ENCODE results near the gene OMP.

The OMP gene

DNA sequence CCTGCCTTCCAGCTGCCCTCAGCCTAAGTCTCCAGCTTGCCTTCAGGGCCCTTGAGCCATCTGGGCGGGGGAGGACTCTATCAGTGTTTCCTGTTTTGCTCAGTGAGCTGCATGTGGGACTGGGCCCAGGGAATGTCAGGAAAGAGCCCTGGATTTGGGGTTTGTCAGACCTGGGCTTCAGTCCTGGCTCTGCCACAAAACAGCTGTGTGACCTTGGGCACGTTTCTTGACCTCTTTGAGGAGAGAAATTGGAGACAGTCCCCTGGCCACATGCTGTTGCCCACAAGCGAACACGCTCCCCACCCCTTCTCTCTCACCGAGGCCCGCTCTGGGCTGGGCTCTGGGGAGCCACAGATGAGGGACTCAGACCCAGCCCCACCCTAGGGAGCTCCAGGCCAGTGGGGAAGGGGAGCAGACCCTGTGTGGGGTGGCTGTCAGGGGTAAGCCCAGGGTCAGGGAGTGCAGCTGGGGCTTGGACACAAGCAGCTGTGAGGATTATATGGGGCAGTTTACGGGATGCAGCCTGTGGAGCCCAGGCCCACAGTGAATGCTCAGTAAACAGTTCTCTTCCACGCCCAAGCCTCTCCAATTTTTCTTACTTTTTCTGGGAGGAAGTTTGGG is 37.7 kb downstream of the OMP start:
- no peak for DNase-seq (ENCODE audit: low spot score)

DNA sequence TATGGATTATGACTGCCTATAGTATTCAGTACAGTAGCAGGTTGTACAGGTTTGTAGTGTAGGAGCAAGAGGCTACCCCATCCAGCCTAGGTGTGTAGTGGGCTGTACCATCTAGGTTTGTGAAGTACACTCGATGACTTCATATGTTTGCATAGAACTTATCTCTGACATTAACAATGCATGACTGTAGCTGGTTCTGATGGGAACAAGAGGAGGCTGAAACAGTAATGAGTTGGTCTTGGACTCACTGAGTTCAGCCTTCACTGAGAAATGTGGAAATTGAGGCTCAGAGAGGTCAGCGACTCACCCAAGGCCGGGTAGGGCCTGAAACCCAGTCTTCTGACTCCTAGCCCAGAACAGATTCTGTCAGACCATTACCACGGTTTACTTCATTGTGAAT is 38.4 kb downstream of the OMP start:
- DNase-seq (ENCODE audit: low spot score), result no peak

DNA sequence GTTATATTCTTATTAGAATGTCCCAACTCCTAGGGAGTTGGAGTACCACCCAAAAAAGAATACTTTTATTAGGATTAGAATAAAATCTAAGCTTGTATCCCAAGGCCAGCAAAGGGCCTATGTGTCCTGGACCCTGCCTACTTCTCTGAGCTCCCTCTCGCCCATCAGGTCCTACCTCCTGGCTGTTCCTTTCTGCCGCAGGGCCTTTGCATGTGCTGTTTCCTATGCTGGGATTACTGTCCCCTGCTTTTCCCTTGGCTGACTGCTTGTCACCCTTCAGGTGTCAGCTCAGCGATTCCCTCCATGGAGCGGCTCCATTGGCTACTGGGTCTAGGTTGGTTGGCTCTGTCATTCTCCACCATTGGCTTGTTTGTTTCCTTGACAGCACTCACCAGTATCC is 38.8 kb downstream of the OMP start:
- no peak for DNase-seq (ENCODE audit: low spot score)

DNA sequence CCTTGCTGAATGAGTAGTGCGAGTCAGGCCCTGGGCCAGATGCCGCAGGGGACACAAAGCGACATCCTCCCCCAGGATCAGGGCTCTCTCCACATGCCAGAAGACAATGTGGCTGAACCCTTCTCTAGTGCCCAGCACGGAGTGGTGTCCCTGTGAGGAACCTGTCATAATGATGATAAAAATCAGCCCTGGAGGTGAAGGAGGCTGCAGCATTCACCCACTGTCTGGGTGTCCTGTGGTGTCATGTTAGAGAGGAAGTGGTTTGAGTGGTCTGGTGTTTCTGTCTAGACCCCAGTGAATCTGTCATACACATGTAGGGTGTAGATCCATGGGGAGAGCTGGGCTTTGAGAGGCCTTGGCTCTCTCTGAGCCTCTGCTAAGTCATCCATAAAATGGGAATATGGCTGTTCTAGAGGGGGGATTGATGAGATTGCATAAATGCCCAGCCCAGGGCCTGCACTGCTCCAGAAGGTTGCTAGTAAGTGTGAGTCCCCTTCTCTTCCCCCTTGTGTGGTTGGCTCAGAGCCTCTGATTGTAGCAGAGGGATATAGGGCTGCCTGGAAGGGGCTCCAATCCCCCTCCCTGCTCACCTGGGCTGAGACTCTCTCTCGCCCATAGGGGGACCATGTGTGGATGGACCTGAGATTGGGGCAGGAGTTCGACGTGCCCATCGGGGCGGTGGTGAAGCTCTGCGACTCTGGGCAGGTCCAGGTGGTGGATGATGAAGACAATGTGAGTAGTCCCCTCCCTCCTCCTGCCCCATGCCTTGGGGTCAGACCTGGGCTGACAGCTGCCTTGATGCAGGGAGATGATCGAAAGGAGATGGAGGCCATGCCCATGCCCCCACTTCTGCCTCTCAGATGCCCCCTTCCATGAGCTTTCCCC is 39.7 kb downstream of the OMP start:
- no peak for DNase-seq (ENCODE audit: low spot score)

DNA sequence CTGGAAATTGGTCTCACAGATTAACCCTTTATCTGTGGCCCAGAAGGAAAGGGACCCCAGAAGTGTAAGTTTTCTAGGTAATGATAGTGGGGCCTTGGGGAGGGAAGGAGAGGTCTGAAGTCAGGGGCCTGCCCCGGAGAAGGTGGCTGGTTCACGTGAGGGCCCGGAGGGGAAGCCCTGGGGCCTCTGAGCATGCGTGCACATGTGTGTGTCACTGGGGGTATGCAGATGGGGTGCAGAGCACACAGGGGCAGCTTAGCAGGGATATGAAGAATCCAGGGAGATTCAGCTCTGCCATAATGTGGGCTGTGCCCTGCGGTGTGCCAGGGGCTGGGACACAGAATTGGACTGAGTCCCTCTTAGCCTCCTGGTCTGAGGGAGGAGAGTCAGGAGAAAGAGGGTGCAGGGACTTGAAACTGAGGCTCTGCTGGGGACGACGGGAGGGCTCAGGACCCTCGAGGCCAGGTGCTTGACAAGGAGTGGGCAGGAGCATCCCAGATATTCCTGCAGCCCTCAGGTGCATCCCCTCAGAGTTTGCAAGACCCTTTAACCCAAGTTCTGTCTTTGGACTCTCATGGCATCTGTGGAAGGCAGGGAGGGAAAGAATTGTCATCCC is 40.9 kb downstream of the OMP start:
- no peak for DNase-seq (ENCODE audit: low spot score)

DNA sequence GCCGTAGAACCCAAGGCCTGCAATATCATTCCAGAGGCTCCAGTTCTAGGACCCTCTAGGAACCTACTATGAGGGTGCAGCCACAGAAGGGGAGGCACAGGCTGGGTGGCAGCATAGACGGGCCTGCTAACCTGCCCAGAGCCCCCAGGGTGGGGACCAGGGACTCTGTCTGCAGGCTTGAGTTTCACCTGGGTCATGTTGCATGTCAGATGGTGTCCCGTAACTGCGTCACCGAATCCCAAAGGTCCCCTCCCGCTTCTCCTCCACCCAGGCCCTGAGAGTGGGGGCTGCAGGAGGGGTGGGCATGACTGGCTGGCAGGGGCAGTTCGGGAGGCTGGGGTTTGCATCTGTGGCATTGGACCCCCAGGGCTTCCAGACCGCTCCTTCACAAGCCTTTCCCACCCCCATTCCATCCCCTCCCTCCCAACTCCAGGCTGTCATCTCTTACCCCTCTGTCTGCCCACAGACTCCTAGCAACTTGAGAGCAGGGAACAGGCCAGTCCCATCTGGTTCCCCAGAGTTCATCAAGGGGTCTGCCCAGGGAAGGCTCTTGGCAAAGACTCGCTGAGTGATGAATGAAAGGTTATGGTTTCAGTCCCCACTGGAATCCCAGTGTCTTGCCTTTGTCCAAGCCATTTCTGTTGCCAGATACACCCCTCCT is 41.7 kb downstream of the OMP start:
- DNase-seq (ENCODE audit: low spot score), result no peak

DNA sequence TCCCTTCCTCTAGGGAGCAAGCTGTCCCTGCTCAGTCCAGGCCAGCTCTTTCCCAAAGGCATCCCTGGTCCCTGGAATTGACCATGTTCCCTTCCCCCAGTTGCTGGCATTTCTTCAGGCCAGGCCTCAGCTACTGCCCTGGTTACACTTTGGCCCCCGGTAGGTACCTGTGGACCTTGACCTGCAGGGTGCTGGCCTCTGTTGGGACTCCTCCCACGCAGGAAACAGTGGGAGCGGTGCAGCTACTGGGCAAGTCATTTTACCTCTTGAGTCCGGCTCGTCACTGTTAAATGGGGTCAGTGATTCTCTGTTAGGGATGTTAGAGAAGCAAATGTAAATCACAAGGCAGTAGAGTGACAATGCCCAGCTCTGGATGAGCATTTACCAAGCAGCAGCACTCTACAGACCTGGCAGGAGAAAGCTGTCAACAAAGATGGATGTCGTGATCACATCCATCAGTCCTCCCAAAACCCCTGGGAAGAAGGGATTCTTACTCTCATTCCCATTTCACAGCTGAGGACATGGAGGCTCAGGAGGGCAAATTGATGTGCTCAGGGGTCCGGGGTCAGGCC is 42.3 kb downstream of the OMP start:
- peak; percentile 92 for DNase-seq (ENCODE audit: low spot score)

DNA sequence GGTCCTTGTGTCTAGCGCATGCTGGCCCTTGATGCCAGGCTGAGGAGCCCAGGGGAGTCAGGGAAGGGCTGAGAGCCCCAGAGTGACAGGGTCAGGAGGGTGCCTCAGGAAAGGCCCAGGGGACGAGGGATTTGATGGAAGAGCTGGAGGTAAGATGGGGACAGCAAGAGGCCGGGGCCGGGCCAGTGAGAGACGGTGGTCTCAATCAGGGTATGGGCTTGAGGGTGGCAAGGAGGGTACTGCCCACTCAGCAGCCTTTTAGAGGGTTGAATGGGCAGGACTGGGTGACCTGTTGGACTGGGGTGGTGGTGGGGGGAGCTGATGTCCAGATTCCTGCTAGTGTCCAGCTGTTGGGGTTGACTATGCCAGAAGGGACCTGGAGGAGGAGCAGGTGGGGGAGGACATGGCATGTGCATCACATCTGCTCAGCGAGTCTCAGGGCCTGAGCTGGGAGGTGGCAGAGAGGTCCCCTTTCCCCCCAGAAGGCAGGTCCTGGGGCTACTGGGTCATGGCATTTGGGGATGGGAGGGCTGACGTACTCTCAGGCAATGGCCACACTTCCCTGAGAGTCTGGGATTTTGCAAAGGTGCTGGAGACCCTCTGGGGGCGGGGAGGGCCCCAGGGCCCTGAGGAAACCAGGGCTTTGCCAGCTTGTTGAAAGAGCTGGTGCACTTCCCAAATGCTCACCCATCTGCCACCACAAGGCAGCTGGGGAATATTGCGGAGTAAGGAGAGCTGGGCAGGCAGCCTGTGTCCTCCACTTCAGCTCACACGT is 43.8 kb downstream of the OMP start:
- no peak for DNase-seq (ENCODE audit: low spot score)

DNA sequence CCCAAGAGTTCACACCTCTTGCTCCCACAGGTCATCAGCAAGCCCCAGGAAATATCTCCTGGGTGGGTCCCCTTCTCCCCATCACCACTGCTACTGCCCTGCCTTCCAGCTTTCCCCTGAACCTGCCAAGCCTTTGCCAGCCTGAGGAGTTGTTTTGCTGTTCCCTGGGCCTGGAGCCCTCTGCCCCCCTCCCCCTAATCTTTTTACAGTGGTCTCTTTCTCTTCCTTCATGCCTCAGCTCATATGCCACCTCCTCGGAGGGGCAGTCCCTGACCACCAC is 44.3 kb downstream of the OMP start:
- DNase-seq (ENCODE audit: low spot score), result no peak

DNA sequence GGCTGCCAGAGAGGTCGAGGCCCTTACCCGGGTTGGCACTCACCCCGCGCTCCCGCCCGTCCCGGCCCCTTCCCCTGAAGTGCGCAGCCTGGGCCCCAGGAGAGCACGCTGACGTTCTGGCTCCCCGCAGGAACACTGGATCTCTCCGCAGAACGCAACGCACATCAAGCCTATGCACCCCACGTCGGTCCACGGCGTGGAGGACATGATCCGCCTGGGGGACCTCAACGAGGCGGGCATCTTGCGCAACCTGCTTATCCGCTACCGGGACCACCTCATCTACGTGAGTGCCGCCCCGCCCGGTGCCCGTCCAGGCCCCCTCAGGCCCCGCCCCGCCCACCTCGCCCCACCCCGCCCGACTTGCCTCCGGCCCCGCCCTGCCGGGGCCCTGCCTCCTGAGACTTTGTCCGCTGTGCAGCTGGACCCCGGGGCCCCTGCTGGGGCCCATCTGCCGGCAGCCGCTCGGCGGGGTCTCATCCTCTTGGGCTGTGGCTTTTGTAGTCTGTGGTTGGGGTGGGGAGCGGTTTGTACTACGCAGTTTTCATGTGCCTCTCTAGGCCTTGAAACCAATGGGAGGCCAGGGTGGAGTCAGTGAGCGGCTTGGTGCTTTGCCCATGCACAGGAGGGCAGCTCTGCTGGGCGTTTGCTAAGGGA is 45.2 kb downstream of the OMP start:
- no peak for DNase-seq (ENCODE audit: low spot score)

DNA sequence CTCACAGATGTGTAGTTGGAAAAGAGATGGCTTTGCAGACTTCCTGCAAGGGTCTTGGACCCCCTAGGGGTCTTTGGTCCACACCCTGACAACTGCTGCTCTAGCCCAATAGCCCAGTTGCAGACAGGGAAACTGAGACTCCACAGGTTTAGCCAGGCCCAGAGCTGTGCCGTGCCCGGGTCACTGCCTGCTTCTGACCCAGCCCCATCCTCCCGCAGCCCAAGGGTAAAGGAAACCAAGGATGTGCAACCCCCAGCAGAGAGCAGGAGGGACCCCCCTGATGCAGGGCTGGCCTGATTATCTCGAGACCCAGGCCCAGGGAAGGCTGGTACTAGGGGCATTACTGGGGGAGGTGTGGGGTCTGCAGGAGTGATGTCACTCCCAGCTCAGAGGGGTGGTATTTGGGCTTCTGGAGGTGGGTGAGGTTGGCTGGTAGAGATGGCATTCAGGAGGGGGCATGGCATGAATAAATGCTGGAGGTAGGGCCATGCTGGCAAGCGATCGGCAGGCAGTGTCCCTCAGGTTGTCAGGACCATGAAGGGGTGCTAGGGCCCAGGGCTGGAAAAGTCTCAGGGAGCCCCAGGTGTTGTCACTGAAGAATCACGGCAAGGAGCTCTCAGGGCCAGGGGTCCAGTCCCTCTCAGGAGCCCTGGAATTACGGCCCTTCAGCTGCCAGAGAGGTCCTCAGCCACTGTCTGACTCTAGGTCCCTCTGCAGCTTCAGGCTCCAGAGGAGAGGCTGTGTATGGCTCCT is 46.5 kb downstream of the OMP start:
- DNase-seq (ENCODE audit: low spot score), result no peak

DNA sequence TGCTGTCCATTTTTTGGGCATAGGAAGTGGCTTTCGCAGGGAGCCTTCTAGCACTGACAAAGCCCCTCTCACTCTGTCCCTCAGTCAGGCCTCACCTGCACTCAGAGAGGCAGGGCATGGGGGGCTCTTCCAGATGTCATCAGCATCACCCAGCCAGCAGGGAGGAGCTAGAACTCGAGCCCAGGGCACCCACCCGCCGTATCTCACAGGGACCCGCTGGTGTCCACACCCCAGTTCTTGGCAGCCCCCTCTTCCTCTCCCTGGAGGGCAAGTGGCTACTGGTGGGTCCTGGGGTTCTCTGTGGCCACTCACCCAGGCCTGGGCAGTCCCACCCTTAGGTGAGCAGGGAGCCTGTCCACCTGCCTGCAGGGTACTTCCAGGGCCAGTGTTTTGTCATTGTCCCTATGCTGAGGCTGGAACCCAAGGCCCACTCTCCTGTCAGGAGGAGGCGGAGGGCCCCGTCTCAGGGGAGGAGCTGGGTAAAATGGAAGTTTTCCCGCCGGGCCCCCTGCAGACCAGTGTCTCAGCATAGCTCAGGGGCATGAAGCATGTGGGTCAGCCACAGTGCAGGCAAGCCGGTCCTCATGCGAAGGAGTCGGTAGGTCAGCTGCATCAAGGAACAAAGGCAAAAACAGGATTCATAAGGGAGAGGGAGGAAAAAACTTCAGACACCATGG is 47.2 kb downstream of the OMP start:
- DNase-seq (ENCODE audit: low spot score), result no peak

DNA sequence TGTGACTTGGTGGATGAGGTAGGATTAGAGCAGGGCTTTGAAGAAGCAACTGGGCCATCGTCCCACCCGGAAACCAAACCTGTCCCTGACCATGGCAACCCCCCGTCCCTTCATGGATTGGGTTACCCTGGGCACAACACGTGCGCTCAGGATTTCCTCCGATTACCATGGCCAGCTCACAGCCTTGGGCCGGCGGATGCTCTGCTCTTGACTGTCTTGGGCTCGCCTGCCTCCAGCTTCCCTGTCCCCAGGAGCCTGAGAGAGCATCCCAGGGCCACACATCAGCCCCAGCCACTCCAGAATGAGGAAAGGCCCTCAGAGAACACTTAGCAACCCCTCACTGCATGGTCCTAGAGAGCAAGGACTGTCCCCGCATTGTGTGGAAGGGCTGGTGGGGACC is 48.2 kb downstream of the OMP start:
- no peak for DNase-seq (ENCODE audit: low spot score)

DNA sequence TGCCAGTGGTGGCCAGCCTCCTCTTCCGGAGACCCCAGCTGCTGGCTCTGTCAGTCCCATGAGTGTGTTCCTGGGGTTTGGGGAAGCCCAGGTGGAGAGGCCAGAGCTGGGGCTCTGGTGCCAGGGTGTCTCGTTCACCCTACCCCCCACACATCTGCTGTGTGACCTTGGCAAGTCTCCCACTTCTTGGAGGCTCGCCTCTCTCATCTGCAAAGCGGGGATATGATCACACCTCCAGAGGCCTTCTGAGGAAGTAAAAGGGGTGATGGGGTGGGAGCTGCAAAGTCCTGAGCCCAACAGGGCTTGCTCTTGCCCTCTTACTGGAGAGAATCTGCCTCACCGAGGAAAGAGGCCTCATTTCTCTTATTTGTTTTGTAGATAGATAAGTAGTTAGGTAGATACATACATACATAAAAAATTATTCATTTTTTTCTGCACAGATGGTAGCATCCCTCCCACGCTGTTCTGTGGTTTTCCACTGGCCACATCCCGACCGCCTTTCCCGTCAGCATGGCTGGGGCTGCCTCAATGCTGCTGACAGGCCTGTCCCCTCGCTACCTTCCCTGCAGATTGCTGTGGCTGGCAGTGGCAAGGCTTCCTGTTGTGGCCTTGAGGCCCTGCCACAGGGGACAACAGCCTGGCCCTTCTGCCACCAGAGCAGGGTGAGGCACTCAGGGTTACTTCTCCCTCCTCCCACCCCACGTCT is 49.3 kb downstream of the OMP start:
- DNase-seq (ENCODE audit: low spot score), result no peak

DNA sequence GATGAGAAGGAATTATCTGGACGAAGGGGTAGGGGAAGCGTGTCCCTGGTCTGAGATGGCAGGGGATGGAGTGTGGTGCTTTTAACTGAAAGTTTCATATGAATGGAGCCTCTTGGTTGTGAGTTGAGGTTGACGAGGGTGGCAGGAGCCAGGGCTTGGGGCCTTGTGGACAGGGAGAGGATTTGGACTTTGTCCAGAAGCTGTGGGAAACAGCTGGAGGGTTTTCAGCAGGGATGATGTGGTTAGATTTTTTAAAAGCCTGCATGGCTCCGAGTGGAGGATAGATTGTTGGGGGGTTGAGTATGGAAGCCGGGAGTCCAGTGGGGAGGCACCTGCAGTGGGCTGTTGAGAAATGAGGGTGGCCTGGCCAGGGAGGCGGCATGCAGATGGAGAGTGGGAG is 50.2 kb downstream of the OMP start:
- DNase-seq (ENCODE audit: low spot score), result no peak
